ENCODE results near the gene MDM1. TPM values are rescaled to one million over a fixed set of nuclear protein-coding genes. Genes with fewer than 3 reads are reported as not detected.

Gene MDM1
- total RNA-seq, 1 donor from 2014 or later, result 4.6 TPM

GRCh38 chr12:68326716-68327115 is 5.4 kb downstream of the MDM1 start:
- DNase-seq (ENCODE audit: low spot score) (no peak), ATAC-seq (no peak)

DNA sequence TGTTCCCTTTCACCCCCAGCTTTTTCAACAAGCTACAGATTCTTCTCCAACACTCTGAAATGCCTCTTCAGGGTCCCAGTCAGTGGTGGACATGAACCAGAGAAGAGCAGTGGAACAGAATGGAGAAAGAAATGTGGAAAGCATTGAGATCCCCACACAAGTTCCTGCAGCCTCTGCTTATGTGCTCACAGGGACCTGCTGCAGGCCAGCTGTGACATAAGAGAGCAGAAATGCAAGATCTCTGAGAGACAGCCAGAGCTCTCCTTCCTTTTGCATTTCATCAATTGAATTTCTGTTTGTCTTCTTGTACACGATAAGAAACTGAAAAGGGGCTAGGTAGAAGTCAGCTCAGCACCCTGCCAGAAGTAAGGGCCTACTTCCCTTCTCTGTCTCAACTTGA is 6.2 kb downstream of the MDM1 start:
- ATAC-seq, result no peak

GRCh38 chr12:68324531-68324930 is 7.6 kb downstream of the MDM1 start:
- ATAC-seq (no peak), DNase-seq (ENCODE audit: low spot score) (no peak)

More for the DNA sequence above, 6.2 kb downstream of the MDM1 start:
- DNase-seq (ENCODE audit: low spot score), result no peak

DNA sequence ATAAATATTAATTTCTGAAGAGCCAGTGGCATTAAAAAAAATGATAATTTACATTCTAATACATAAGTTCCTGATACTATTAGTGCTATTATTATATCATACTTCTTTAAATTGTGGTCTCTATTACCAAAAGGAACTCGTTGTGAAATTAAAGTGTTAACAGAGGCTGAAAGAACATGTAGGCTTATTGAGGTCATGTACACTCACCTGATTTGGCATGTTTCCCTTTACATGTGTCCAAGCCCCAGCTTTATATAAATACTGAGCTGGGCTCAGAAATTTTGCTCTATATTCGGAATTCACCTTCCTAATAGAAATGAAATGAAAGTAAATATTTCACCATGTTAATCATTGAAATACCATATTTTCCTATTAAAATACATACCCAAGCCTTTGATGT is 11.0 kb downstream of the MDM1 start:
- no peak for DNase-seq (ENCODE audit: low spot score)
- peak; percentile 82 for ATAC-seq

- peak; percentile 34 for ATAC-seq
- no peak for DNase-seq (ENCODE audit: low spot score)
Observed at GRCh38 chr12:68319988-68320623, 12.1 kb downstream of the MDM1 start.

- ATAC-seq, result peak; percentile 66
Observed at GRCh38 chr12:68317047-68317667, 15.0 kb downstream of the MDM1 start.

GRCh38 chr12:68310370-68310769 is 21.8 kb downstream of the MDM1 start:
- ATAC-seq, result no peak
- DNase-seq (ENCODE audit: low spot score), result no peak

More at GRCh38 chr12:68317047-68317667, 15.0 kb downstream of the MDM1 start:
- no peak for DNase-seq (ENCODE audit: low spot score)

DNA sequence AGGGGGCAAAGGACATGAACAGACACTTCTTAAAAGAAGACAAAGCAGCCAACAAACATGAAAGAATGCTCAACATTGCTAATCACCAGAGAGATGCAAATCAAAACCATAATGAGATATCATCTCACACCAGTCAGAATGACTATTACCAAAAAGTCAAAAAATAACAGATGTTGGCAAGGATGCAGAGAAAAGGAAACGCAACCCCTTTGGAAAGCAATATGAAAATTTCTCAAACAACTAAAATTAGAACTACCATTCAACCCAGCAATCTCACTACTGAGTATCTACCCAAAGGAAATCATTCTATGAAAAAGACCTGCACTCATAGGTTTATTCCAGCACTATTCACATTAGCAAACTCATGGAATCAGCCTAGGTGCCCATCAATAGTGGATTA is 25.6 kb downstream of the MDM1 start:
- DNase-seq (ENCODE audit: low spot score) (no peak), ATAC-seq (no peak)

DNA sequence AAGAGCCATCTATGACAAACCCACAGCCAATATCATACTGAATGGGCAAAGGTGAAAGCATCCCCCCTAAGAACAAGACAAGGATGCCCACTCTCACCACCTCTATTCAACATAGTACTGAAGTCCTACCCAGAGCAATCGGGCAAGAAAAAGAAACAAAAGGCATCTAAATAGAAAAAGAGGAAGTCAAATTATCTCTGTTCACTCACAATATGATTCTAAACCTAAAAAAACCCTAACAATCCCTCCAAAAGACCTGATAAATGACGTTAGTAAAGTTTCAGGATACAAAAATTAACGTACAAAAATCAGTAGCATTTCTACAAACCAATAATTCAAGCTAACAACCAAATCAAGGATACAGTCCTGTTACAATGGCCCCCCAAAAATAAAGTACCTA is 26.9 kb downstream of the MDM1 start:
- no peak for DNase-seq (ENCODE audit: low spot score)
- ATAC-seq, result no peak

GRCh38 chr12:68304626-68305025 is 27.5 kb downstream of the MDM1 start:
- DNase-seq (ENCODE audit: low spot score), result no peak
- no peak for ATAC-seq

- ATAC-seq, result no peak
- DNase-seq (ENCODE audit: low spot score), result no peak
Observed at GRCh38 chr12:68303850-68304249, 28.3 kb downstream of the MDM1 start.

- DNase-seq (ENCODE audit: low spot score) (no peak), ATAC-seq (peak; percentile 71)
Observed at GRCh38 chr12:68297929-68298328, 34.2 kb downstream of the MDM1 start.

DNA sequence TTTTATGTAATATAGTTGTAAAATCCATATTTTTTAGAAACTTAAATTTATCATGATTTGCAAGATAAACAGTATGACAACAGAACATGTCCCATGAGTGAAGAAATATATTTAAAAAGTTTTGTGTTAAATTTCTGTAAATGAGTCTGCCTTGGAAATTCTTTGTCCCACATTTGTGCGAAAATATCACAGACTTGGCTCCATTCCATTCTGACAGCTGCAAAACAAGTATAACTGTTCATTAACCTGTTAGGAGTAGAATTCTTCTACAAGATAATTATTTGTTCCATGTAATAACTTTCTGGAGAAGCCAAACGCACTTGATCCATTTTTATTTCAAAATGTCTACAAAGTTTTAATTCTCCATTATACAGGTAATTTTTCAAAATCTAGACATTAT is 37.9 kb downstream of the MDM1 start:
- no peak for ATAC-seq
- no peak for DNase-seq (ENCODE audit: low spot score)

- no peak for DNase-seq (ENCODE audit: low spot score)
- ATAC-seq, result no peak
Observed at GRCh38 chr12:68293347-68293746, 38.8 kb downstream of the MDM1 start.

DNA sequence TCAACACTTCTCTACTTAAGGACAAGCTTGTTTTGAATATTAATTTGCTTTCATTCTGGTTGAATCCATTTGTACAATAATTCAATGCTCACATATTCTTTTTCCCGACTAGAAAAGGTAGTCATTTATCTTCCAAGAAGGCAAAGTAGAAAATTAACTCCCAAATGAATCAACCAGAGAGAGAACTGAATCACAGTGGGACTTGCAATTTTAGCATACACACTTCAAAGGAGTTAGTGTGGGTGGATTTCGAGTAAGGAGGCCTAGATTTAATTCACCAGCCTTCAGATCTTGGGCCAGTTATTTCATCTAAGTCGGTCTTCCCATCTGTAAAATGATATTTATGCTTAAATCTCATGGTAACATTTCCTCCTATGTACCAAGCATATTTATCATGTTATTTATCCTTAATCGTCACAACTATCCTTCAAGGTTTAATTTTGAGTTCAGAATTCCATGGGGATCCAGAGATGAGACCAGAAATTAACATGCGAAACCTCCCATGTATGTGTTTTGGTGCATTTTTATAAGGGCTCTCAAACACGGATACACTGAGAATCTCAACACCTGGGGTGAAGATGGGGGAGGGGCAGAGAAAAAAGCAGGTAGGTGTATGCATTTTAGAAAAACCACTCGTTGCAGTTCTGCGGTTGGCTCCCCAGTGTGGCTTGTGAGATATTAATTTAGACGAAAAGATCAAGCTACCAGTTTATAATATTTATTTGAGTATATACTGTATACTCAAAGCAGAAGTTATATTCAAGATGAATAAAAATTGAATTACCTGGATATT is 39.8 kb downstream of the MDM1 start:
- ATAC-seq, result no peak
- no peak for DNase-seq (ENCODE audit: low spot score)

DNA sequence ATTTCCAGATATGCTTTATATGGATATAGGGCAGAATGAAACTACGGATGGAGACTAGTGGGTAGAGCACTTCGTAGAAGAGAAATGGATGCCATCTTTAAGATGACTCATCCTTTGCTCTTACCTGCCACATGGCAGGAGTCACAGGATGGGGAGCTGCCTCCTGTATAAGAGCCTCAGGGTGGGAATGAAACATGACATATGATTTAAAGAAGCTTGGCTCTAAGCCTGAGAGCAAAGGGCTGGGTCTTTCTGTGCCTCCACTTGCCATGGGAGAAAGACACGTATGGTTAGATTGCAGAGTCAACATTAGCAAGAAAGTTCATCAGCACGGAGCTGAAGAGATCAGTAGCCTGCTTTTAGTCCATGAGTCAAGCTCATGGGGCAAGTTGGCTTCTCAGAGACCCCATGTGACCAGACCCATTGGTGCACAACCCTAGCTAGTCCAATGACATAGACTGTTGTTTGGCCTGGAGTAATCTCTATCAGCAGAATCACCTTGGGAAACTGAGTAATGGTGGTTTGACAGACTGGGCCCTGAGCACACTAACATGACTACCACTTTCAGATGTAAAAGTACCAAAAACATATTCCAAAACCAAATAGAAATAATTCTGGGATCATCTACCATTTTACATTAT is 40.6 kb downstream of the MDM1 start:
- DNase-seq (ENCODE audit: low spot score) (no peak), ATAC-seq (no peak)

GRCh38 chr12:68290126-68290525 is 42.0 kb downstream of the MDM1 start:
- no peak for ATAC-seq
- no peak for DNase-seq (ENCODE audit: low spot score)

GRCh38 chr12:68287106-68287505 is 45.1 kb downstream of the MDM1 start:
- ATAC-seq (no peak), DNase-seq (ENCODE audit: low spot score) (no peak)

DNA sequence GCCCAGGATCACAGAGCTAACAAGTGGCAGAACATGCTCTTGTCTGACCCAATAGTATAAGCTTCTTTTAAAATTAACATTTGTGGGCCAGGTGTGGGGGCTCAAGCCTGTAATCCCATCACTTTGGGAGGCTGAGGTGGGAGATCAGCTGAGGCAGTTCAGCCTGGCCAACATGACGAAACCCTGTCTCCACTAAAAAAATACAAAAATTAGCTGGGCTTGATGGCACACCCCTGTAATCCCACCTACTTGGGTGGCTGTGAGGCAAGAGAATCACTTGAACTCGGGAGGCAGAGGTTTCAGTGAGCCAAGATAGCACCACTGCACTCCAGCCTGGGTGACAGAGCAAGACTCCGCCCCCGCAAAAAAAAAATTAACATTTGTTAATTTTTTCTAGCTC is 45.8 kb downstream of the MDM1 start:
- DNase-seq (ENCODE audit: low spot score) (no peak), ATAC-seq (no peak)

GRCh38 chr12:68285541-68285940 is 46.6 kb downstream of the MDM1 start:
- no peak for ATAC-seq
- DNase-seq (ENCODE audit: low spot score), result no peak

DNA sequence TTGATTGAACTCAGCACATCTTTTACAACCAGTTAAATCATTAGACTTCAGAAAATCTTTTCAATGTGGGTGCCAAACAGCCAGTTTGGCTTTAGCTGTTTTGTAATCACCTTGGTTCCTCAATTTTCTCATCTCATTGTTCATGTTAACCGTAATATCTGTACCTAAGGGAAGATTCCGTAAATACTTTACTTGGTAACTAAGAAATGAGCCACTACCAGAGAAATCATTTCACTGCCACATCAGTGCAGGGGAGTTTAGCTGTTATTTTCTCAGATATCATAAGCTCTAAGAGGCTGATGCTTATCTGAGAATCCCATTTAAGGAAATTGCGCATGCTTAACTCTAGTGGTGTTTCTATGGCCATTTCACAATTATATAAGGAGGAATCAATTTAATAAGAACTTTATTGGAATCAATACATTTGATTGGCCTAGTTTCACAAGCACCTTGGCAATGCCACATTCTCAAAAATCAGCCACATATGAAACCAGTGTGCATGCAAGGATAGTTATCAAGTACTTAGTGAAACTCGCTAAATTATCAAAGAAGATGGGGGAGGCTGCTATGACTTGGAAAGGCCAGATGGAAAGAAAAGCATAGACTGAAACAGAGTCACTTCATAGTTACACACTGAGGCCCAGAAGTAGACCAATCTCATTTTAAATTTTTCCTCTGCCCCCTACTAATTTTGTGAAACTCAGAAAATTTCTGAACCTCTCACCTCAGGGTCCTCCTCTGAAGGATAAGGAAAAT is 50.7 kb downstream of the MDM1 start:
- ATAC-seq (no peak), DNase-seq (ENCODE audit: low spot score) (no peak)

Measured in left lobe of liver (tissue), 2 donors.